ENCODE results near the gene SBF1. TPM values are rescaled to one million over a fixed set of nuclear protein-coding genes. Genes with fewer than 3 reads are reported as not detected.
"Not testable (repeated sequence)": the region's sequence is repeated elsewhere in the genome, so short reads cannot be mapped to it uniquely, and the experiment has no call there.

The SBF1 gene
- total and polyA plus RNA-seq, 2 donors (not counting 1 experiment from before 2014, with no cell fraction given) = 13.5 to 75.8 TPM

DNA sequence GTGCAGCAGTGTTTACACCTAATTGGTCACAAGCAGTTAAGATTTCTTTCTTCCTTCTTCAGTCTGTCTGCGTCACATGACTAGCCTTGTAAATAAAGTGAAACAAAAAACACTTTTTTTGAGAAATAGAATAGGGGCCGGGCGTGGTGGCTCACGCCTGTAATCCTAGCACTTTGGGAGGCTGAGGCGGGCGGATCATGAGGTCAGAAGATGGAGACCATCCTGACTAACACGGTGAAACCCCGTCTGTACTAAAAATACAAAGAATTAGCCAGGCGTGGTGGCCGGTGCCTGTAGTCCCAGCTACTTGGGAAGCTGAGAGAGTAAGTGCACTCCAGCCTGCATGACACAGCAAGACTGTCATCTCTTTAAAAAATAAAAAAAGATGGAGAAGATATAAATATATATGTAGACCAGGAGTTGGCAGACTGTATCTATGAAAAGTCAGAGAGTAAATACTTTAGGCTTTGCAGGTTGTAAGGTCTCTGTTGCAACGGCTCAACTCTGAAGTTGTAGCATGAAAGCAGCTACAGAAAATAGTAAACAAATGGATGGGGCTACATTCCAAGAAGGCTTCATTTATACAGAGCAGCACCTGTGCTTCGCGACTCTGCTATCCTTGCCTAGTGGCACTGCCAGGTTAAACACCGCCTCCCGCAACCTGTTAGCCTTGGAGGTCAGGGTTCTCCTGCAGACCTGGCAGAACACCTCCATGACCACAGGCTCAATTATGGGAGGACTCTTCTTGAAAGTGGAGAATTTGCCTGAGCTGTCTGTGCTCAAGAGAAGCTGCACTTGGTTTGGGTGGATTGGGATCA is 75.8 kb downstream of the SBF1 start:
- TF ChIP-seq, protein P1, sequence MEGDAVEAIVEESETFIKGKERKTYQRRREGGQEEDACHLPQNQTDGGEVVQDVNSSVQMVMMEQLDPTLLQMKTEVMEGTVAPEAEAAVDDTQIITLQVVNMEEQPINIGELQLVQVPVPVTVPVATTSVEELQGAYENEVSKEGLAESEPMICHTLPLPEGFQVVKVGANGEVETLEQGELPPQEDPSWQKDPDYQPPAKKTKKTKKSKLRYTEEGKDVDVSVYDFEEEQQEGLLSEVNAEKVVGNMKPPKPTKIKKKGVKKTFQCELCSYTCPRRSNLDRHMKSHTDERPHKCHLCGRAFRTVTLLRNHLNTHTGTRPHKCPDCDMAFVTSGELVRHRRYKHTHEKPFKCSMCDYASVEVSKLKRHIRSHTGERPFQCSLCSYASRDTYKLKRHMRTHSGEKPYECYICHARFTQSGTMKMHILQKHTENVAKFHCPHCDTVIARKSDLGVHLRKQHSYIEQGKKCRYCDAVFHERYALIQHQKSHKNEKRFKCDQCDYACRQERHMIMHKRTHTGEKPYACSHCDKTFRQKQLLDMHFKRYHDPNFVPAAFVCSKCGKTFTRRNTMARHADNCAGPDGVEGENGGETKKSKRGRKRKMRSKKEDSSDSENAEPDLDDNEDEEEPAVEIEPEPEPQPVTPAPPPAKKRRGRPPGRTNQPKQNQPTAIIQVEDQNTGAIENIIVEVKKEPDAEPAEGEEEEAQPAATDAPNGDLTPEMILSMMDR (conservative IDR thresholded peaks at IDR 0.05 in 1 of 2, IDR thresholded peaks at IDR 0.05 in 1 of 2; ENCODE audit: low read depth in 1 of 2, low read length in 2 of 2) = no peak
- no peak for TF ChIP-seq EZH2 (IDR thresholded peaks at IDR 0.05; ENCODE audit: low read length, missing control alignments)
- H3K9ac ChIP-seq (ENCODE audit: insufficient read depth, low read length) = no peak overlapping the region
- no peak for DNase-seq (ENCODE audit: low read depth in 2 of 2)
- no peaks in the 10 kb centered on the region for H3K27me3 ChIP-seq (ENCODE audit: control insufficient read depth, insufficient read depth, low read length)
- peaks cover 5% of the 10 kb centered on the region for H3K36me3 ChIP-seq (ENCODE audit: control insufficient read depth, insufficient read depth, low read length)
- no peaks in the 10 kb centered on the region for H4K20me1 ChIP-seq (ENCODE audit: control insufficient read depth, extremely low read depth, insufficient read depth, low read length)
- no peak overlapping the region for H3K27ac ChIP-seq (ENCODE audit: insufficient read depth, low read length)
- peaks cover 3% of the 10 kb centered on the region for H3K79me2 ChIP-seq (ENCODE audit: control insufficient read depth, insufficient read depth, low read length)
- H2AFZ ChIP-seq (ENCODE audit: low read length) = no peak overlapping the region
- no peaks in the 10 kb centered on the region for H3K9me3 ChIP-seq (ENCODE audit: control insufficient read depth, insufficient read depth, low read depth, low read length)
- H3K4me2 ChIP-seq (ENCODE audit: extremely low read depth, insufficient read depth, low read length) = no peak overlapping the region
- no peak overlapping the region for H3K4me3 ChIP-seq (replicated peaks in 1 of 4; ENCODE audit: control extremely low read depth in 1 of 4, insufficient read depth in 1 of 4, low read depth in 3 of 4, low read length in 4 of 4)
- peaks cover 4% of the 10 kb centered on the region for H3K4me1 ChIP-seq (ENCODE audit: control insufficient read depth, extremely low read depth, insufficient read depth, low read length)

DNA sequence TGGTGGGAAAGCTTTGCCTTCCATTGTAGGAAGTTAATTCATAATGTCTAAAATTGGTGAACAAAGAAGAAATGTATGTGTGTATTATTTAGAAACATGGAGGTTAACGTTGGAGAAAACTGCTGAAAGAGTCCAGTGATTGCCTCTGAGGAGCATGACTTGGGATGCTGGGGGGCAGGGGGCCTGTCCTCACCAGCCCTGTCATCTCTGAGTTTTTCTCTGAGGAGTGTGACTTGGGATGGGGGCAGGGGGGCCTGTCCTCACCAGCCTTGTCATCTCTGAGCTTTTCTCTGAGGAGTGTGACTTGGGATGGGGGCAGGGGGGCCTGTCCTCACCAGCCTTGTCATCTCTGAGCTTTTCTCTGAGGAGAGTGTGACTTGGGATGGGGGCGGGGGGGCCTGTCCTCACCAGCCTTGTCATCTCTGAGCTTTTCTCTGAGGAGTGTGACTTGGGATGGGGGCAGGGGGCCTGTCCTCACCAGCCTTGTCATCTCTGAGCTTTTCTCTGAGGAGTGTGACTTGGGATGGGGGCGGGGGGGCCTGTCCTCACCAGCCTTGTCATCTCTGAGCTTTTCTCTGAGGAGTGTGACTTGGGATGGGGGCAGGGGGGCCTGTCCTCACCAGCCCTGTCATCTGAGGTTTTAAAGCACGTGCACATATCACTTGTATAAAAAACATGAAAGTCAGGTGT is 77.3 kb downstream of the SBF1 start:
- not testable (repeated sequence) for H3K79me2 ChIP-seq (ENCODE audit: control insufficient read depth, insufficient read depth, low read length); H2AFZ ChIP-seq (ENCODE audit: low read length); H3K27me3 ChIP-seq (ENCODE audit: control insufficient read depth, insufficient read depth, low read length); H3K4me1 ChIP-seq (ENCODE audit: control insufficient read depth, extremely low read depth, insufficient read depth, low read length); H4K20me1 ChIP-seq (ENCODE audit: control insufficient read depth, extremely low read depth, insufficient read depth, low read length); H3K4me2 ChIP-seq (ENCODE audit: extremely low read depth, insufficient read depth, low read length); H3K27ac ChIP-seq (ENCODE audit: insufficient read depth, low read length); H3K9me3 ChIP-seq (ENCODE audit: control insufficient read depth, insufficient read depth, low read depth, low read length); DNase-seq (ENCODE audit: low read depth in 2 of 2); H3K36me3 ChIP-seq (ENCODE audit: control insufficient read depth, insufficient read depth, low read length); H3K9ac ChIP-seq (ENCODE audit: insufficient read depth, low read length); H3K4me3 ChIP-seq (replicated peaks in 1 of 4; ENCODE audit: control extremely low read depth in 1 of 4, insufficient read depth in 1 of 4, low read depth in 3 of 4, low read length in 4 of 4)

DNA sequence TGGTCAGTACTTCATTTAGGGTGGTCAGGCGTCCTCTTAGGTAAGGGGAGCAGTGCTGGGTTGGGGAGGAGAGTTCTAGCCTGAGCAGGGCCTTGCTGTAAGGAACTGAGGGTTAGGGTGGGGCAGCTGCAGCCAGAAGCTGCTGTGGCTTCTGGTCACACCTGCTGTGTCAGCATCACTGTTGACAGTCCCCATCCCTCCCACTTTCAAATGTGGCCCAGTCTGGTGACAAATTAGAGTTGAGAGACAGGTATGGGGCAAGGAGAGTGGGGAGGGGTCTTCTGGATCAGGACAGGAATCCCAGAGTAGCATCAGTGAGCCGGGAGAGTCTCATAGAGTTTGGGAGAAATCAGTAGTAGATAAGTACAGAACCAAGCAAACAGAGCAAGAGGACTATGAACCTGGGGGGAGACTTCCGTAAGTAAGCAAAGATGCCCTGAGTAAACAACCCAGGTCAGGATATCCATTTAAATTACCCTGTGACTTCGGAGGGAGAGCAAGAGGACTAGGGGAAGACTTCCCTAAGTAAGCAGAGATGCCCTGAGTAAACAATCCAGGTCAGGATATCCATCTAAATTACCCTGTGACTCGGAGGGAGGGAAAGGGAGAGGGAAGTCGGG is 78.0 kb downstream of the SBF1 start:
- Histone ChIP-seq H3K9ac (ENCODE audit: insufficient read depth, low read length) (no peak overlapping the region), H3K27me3 (ENCODE audit: control insufficient read depth, insufficient read depth, low read length) (no peaks in the 10 kb centered on the region), H3K36me3 (ENCODE audit: control insufficient read depth, insufficient read depth, low read length) (peaks cover 5% of the 10 kb centered on the region), H3K4me3 (replicated peaks in 1 of 4; ENCODE audit: control extremely low read depth in 1 of 4, insufficient read depth in 1 of 4, low read depth in 3 of 4, low read length in 4 of 4) (no peak overlapping the region), H2AFZ (ENCODE audit: low read length) (no peak overlapping the region), H3K79me2 (ENCODE audit: control insufficient read depth, insufficient read depth, low read length) (peaks cover 3% of the 10 kb centered on the region), H3K27ac (ENCODE audit: insufficient read depth, low read length) (no peak overlapping the region), H3K4me1 (ENCODE audit: control insufficient read depth, extremely low read depth, insufficient read depth, low read length) (peaks cover 4% of the 10 kb centered on the region), H4K20me1 (ENCODE audit: control insufficient read depth, extremely low read depth, insufficient read depth, low read length) (no peaks in the 10 kb centered on the region), H3K4me2 (ENCODE audit: extremely low read depth, insufficient read depth, low read length) (no peak overlapping the region), H3K9me3 (ENCODE audit: control insufficient read depth, insufficient read depth, low read depth, low read length) (no peaks in the 10 kb centered on the region)
- no peak for TF ChIP-seq EZH2 (IDR thresholded peaks at IDR 0.05; ENCODE audit: low read length, missing control alignments)
- TF ChIP-seq, protein P1 (conservative IDR thresholded peaks at IDR 0.05 in 1 of 2, IDR thresholded peaks at IDR 0.05 in 1 of 2; ENCODE audit: low read depth in 1 of 2, low read length in 2 of 2) = no peak
- no peak for DNase-seq (ENCODE audit: low read depth in 2 of 2)

Other genes starting within 250 kb of the SBF1 start
- 19.0 and 23.8 TPM in 2 replicates for gene TUBGCP6, start 230.0 kb downstream of the SBF1 start, total RNA-seq
- 6.7 and 7.3 TPM in 2 replicates for gene TUBGCP6, start 230.0 kb downstream of the SBF1 start, polyA plus RNA-seq
- 19.3 and 27.6 TPM in 2 replicates for gene HDAC10, start 223.8 kb downstream of the SBF1 start, total RNA-seq
- gene HDAC10, start 223.8 kb downstream of the SBF1 start, polyA plus RNA-seq = 5.1 and 6.7 TPM in 2 replicates
- 24.4 and 30.1 TPM in 2 replicates for gene MAPK12, start 213.4 kb downstream of the SBF1 start, total RNA-seq
- gene MAPK12, start 213.4 kb downstream of the SBF1 start, polyA plus RNA-seq = 16.4 and 21.5 TPM in 2 replicates
- 5.9 and 7.6 TPM in 2 replicates for gene MAPK11, start 204.7 kb downstream of the SBF1 start, total RNA-seq
- 2.6 and 4.1 TPM in 2 replicates for gene MAPK11, start 204.7 kb downstream of the SBF1 start, polyA plus RNA-seq
- 130 and 209 TPM in 2 replicates for gene PLXNB2, start 167.4 kb downstream of the SBF1 start, total RNA-seq
- gene PLXNB2, start 167.4 kb downstream of the SBF1 start, polyA plus RNA-seq = 62.7 and 72.9 TPM in 2 replicates
- gene DENND6B, start 148.0 kb downstream of the SBF1 start, total RNA-seq = 2.0 and 2.1 TPM in 2 replicates
- 1.7 and 1.9 TPM in 2 replicates for gene DENND6B, start 148.0 kb downstream of the SBF1 start, polyA plus RNA-seq
- 34.4 and 44.4 TPM in 2 replicates for gene PPP6R2, start 131.7 kb downstream of the SBF1 start, total RNA-seq
- 19.7 and 24.6 TPM in 2 replicates for gene PPP6R2, start 131.7 kb downstream of the SBF1 start, polyA plus RNA-seq
- gene ADM2, start 6.5 kb upstream of the SBF1 start, total RNA-seq = 2.8 and 5.8 TPM in 2 replicates
- 0.67 and 0.73 TPM in 2 replicates for gene ADM2, start 6.5 kb upstream of the SBF1 start, polyA plus RNA-seq
- under 0.01 and 0.17 TPM in 2 replicates for gene MIOX, start 11.8 kb upstream of the SBF1 start, total RNA-seq
- 0.06 TPM in 1 of 2 replicates, not detected in the other for gene MIOX, start 11.8 kb upstream of the SBF1 start, polyA plus RNA-seq
- 25.9 and 37.8 TPM in 2 replicates for gene LMF2, start 32.7 kb upstream of the SBF1 start, total RNA-seq
- 25.2 and 25.8 TPM in 2 replicates for gene LMF2, start 32.7 kb upstream of the SBF1 start, polyA plus RNA-seq
- gene NCAPH2, start 33.2 kb upstream of the SBF1 start, total RNA-seq = 18.3 and 20.0 TPM in 2 replicates
- 12.0 and 23.1 TPM in 2 replicates for gene NCAPH2, start 33.2 kb upstream of the SBF1 start, polyA plus RNA-seq
- 3.1 and 3.6 TPM in 2 replicates for gene SCO2, start 50.6 kb upstream of the SBF1 start, total RNA-seq
- 0.42 and 0.66 TPM in 2 replicates for gene SCO2, start 50.6 kb upstream of the SBF1 start, polyA plus RNA-seq
- gene TYMP, start 55.0 kb upstream of the SBF1 start, total RNA-seq = 40.1 and 40.8 TPM in 2 replicates
- gene TYMP, start 55.0 kb upstream of the SBF1 start, polyA plus RNA-seq = 2.3 and 3.7 TPM in 2 replicates
- gene KLHDC7B, start 70.9 kb upstream of the SBF1 start, total RNA-seq = 0.17 and 0.51 TPM in 2 replicates
- gene KLHDC7B, start 70.9 kb upstream of the SBF1 start, polyA plus RNA-seq = 0.02 TPM in 1 of 2 replicates, not detected in the other
- 0.33 TPM in 1 of 2 replicates, not detected in the other for gene SYCE3, start 87.9 kb upstream of the SBF1 start, total RNA-seq
- gene SYCE3, start 87.9 kb upstream of the SBF1 start, polyA plus RNA-seq = 0.30 TPM in 1 of 2 replicates, not detected in the other
- 2.6 and 4.8 TPM in 2 replicates for gene CPT1B, start 103.4 kb upstream of the SBF1 start, total RNA-seq
- gene CPT1B, start 103.4 kb upstream of the SBF1 start, polyA plus RNA-seq = 0.70 and 0.82 TPM in 2 replicates
- gene CHKB, start 107.8 kb upstream of the SBF1 start, total RNA-seq = 15.2 and 22.8 TPM in 2 replicates
- 18.2 and 21.9 TPM in 2 replicates for gene CHKB, start 107.8 kb upstream of the SBF1 start, polyA plus RNA-seq
- gene MAPK8IP2, start 125.8 kb upstream of the SBF1 start, total RNA-seq = 0.17 and 0.26 TPM in 2 replicates
- gene MAPK8IP2, start 125.8 kb upstream of the SBF1 start, polyA plus RNA-seq = 0.10 and 0.11 TPM in 2 replicates
- gene ARSA, start 153.1 kb upstream of the SBF1 start, total RNA-seq = 16.7 and 19.5 TPM in 2 replicates
- gene ARSA, start 153.1 kb upstream of the SBF1 start, polyA plus RNA-seq = 6.4 and 10.5 TPM in 2 replicates
- gene SHANK3, start 197.8 kb upstream of the SBF1 start, total RNA-seq = 0.26 and 0.33 TPM in 2 replicates
- gene SHANK3, start 197.8 kb upstream of the SBF1 start, polyA plus RNA-seq = 0.12 and 0.17 TPM in 2 replicates